NCI-H460 (cell line): ENCODE results near the gene TBC1D4. TPM values are rescaled to one million over a fixed set of nuclear protein-coding genes. Genes with fewer than 3 reads are reported as not detected.

ENCODE experiments used
- DNase-seq: peaks from one replicate; pipeline ENCODE4 v3.0.0-alpha.2; 2016; ENCODE audit warnings: low read depth; ENCODE audit errors: extremely low read depth
- total RNA-seq: library from RNA; depleted of rRNA; stranded (reverse); fragments of >200 nt; shearing (Covaris generic); gene quantifications from 2 replicates; pipeline ENCODE4 v1.2.3, GENCODE V29; 2014

Gene TBC1D4
- total RNA-seq, 1 experiment from 2014 or later: 14.0 TPM

DNA sequence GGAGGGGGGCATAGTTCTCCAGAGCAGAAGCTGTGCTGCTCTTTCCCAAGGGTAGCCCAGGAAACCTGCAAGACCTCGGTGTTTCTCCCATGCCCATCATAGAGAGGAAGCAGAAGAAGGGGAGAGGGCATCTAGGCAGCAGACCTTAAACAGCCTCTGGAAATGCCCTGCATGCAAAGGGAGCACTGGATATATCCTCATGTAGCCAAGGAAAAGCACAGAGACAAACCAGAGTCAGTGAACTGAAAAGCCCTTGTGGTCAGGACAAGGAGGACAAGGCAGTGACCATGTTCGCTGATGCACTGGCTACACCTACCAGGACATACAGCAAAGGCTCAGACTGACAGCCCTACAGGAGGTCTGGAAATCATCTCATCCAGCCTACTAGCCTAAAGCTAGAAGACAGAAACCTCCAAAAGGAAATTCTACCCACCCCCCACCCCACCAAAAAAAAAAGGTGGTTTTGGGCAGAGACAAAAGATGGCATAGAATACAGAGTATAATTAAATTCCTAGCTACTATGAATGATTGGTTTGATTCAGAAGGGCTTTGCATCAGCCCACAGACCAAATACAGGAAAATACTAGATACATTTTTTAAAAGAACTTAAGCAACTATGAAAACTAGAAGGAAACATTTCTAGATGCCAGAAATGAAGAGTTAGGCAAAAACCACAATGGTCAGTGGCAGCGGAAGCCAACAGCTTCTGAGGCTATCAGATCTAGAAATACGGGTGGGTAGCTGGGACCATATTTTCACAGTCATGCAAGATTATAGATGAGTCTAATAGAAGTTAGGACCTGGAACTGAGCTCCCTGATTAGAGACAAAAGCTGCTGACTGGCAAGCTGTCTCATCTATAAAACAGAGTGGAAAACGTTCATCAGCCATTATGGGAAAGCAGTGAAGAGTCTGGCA is 4.4 kb upstream of the TBC1D4 start:
- DNase-seq: no peak

DNA sequence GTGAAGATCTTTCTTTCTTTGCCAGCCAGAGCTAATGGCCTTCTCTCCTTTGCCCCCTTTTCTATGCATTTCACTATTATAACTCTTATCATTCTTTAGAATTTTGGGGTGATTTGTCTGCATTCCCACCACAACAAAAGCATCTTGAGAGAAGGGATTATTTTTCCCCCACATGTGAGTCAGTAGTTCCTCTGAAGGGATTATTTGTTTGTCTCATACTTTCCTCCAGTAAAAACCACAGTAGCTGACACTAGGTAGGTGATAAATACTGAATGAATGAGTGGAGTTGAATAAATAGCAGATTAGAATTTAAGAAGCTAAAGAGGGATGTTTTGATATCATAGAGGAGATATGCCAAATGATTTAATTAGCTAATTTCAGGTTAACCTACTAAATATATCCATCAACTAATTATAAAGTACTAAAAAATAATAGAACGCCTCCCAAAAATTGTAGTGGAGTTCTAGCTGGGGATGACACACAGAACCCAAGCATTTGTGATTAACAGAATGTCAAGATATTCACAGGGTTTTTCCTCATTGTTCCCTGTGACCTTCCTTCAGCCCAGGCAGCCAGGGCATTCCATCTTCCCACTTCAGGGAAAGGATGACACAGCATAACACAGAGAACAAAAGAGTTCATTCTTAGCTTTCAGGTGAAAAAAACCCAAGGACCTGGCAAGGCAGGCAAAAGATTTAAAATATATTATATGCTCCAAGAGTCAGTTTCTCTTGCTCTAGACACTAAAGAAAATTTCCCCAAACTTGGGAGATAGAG is 3.5 kb upstream of the TBC1D4 start:
- DNase-seq: no peak

DNA sequence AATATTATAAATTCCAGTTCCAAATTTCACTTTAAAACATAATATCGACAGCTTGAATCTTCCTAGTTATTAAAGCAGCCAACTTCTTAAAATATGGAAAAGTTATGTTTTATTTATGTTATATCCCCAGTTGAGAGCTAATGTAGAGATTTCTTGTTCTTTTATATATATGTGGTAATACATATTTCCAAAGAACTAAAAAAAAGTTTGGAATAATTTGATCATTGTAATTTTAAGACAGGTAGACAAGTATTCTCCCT is 781 bp upstream of the TBC1D4 start:
- no peak for DNase-seq

DNA sequence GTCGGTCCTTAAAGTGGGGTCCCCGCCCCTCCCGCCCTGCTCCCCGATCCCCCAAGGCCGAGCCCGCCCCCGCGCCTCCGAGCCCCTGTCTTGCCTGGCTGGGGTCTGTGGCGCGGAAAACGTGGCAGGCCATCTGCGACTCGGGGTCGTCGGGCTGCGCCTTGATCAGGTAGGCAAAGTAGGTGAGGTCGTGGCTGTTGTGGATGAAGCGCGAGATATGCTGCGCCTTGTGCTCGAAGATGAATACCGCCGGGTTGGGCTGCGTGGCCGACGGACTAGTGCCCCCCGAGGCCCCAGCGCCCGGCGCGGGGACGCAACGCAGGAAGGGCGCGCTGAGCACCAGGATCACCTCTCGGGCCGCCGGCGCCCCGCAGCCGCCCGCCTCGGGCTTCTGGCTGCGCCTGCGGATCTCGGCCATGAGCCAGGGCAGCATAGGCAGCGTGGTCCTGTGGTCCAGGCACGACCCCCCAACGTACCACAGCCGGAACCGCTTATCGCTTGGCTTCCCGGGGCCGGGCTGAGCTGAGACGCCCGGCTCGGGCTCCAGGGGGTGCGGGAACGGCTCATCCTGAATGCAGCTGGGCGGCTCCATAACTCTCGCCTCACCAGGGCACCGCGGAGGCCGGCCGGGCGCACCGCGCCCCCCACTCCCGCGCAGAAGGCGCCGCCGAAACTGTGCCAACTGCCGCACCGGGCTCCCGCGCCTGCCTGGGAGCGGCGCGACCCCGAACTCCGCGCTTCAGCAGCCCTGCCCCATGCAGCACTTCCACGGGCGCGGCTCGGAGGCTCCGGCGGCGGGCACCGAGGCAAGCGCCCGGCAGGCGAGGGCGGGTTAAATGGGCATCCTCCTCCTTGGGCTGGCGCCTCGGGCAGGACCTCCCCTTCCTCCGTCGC is 546 bp downstream of the TBC1D4 start:
- DNase-seq: no peak

DNA sequence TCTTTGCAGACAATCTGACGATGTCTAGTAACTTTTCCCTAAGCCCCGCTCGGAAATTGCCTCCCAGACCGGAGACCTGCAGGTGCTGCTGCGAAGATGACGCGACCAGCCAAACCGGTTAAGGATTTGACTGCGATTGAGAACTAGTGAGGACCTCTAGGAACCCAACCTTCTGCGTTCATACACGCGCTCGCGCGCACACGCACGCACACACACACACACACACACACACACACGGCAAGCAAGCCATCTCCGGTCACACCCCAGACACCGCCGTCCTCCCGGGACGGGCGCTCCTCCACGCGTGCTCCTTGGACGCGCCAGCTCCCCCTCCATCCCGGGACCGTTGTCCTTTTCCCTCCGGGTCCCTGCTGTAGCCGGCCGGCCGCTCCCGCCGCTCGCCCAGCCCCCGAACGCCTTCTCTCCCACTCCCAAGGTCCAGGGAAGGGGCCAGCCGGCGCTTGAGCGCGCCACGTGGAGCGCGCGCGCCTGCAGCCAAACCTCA is 1.2 kb downstream of the TBC1D4 start:
- DNase-seq: no peak

DNA sequence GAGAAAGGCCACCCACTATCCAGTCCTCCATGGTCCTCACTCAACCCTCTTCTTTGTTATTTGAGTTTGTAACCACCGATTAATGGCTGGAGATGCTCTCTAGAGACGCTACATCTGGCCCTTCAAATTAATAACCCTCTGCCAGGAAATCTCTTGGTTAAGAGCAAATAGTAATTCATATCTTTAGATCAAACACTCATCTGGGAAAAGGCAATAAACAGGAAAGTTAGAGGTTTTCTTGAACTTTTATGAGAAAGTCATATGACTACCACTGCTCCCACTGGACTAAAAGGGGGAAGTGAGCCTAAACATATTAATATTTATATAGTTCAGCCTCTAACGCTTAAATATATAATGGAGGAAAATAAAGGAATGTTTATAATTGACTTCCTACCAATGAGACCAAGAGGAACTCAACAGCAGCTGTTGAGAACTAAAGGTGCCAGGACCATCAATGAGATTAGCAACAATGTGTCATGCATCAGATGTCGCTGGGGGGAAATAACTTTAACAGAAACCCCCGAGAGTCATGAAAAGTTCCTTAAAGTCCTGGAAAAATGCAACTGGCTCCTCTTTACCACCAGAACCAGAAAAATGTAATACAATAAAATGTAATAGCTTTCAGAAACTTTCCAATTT is 2.7 kb downstream of the TBC1D4 start:
- no peak for DNase-seq

DNA sequence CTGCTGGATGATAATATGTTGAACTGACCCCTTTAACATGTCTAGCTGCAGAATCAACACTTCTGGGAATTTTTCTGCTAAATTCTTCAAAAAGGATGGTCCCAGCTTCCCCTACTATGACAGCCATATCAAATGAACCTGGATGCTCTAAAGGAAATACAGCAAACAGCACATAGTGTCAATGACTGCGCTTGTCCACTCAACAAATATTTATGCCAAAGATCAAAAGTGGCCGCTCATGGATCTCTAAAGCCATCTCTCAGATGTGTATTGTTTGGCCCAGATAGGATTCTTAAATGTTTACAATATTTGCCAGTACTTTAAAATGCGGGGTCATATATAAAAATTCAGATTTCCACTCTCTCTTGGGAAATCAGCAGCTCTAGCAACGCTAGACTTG is 3.3 kb downstream of the TBC1D4 start:
- no peak for DNase-seq

DNA sequence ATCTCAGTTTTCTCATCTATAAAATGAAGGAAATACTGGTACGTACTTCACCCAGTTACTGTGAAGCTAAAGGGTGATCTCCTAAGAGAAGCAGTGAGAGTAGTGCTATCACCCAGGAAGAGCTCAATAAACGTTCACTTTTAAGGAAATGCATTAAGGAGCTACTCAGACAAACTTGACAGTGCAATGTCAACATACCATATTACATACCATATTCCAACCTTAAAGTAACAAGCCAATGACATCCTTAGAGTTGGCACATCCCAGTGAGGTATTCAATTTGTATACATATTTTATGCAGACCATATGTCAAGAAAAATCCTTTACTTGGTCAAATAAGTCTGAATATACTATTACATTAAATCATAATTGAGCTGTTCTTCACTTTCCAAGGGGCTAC is 7.0 kb downstream of the TBC1D4 start:
- no peak for DNase-seq

DNA sequence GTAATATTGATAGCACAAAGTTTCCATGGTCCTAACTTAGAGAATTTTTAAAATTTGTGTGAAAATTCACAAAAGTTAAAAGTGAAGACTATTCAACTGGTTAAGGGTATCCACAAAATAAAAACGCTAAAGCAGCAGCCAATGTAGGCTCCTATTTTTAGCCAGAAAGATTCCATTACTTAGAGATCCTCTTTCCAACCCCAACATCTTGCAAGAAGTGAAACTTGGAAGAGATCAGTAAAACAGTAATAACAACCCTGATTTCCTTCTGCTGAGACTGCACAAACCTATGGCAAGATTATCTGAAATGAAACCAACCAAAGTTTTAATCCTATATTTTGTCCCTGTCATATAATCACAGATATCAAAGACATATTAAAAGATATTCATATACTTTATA is 8.5 kb downstream of the TBC1D4 start:
- DNase-seq: no peak

DNA sequence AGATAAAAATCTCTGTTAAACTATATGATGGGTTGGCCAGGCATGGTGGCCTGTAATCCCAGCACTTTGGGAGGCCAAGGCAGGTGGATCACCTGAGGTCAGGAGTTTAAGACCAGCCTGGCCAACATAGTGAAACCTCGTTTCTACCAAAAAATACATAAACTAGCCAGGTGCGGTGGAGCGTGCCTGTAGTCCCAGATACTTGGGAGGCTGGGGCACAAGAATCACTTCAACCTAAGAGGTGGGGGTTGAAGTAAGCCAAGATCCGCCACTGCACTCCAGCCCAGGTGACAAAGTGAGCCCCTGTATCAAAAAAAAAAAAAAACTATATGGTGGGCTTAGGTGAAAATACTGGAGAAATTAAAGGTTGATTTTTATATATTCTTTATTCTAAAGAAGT is 11.3 kb downstream of the TBC1D4 start:
- DNase-seq: no peak

DNA sequence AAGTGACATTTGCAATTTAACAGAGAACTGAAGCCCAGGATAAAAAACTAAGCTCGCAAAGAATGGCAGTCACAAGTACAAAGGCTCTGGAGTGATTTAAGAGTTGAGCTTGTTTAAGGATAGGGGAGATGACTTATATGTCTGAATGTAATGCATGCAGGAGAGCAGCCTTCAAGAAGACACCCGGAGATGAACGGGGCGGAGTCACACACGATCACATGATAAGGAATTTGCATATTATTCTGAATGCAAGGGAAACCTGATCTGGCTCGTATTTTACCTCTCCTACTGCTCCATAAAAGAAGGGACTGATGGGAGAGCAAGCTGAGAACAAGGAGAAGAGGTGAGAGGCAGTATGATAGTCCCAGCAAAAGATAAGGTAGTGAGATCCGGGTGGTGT is 12.9 kb downstream of the TBC1D4 start:
- no peak for DNase-seq

DNA sequence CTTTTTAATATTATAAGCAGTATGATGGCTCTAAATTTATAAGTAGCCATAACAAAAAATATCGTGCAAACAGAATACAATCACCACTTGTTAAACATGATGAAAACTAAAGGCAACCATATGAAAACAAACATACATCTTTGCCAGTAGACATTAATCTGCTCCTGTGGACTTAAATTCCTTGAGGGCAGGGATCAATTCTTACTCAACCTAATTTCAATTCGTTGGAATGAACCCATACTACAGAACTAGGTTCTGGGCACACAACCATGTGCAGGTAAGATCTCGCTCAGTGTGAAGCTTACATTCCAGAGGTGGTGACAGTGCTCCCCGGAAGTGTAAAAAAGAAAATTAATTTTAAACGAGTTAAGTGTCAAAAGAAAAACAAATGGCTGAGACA is 13.4 kb downstream of the TBC1D4 start:
- DNase-seq: no peak

DNA sequence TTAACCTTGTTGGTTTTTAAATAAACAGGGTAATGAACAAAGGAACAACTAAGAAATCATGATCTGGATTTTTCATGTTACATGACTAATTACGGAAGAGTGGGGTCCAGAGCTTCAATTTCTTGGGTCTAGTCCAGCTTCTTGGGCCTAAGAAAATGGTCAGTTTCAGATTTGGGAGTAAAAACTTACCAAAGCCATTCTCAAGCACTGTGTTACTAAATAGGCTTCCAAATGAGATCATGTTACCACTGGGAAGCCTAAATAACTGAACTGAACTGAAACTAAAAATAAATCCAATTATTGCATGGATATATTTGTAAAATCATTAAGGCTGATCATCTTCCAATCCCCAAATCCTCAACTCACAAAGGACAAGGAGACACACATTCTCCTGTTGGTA is 13.9 kb downstream of the TBC1D4 start:
- no peak for DNase-seq

DNA sequence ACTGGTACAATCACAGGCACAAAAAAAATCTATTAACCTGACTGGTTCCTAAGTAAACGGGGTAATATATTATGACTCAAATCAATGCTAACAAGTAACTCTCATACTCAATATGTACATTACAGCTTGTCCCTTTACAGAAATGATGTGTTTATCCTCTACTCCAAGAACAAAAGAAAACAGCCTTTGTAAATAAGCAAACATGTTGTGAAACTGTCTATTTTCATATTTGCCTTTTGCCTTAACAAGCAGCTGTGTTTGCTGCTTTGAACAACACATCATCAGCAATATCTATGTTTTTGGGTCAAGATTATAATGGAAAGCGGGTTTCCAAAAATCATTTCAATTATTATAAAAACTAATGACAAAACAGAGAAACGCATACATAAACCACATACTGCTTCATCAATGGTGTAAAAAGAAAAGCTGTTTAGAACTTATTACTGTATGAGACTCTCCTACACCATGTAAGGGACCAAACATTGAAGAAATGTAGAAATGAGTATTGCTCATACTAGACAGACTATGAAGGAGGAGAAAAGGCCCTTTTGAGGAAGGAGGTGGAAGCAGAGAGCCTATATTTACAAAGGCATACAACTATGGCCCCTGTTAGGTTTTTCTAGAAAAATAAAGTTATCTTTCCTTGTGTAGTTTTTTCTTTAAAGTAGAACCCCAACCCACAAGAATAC is 14.8 kb downstream of the TBC1D4 start:
- no peak for DNase-seq

DNA sequence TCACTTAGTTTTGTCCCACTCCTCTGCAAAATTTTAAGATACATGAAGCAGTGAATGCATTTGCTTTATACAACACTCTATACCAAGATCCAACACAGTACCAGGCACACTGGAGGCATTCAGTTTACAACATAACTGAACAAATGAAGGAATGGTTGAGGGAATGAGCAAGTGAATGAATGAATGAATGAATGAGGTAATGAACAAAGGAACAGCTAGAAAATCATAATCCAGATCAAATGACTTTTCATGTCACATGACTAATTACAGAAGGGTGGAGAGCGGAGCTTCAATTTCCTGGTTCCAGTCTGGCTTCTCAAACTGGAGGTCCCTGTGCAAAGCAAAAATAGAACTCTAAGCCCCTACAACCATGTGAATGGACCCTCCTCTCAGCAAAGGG is 16.7 kb downstream of the TBC1D4 start:
- DNase-seq: no peak

DNA sequence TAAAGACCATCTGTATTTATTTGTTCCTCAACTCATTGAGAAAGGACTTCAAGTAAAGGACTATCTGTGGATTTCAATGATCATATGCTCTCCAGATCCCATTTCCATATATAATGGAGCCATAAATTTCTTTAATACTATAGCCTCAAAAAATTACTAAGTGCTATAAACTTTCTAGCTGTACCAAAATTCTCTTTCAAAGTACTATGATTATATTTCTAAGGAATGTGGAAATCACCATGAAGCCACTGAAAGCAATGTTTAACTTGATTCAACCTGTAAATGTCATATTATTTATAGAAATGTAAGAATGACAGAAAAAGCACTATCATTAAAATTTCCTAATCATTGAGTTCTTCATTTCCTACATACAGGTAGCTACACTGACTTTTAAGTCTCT is 20.7 kb downstream of the TBC1D4 start:
- DNase-seq: no peak

DNA sequence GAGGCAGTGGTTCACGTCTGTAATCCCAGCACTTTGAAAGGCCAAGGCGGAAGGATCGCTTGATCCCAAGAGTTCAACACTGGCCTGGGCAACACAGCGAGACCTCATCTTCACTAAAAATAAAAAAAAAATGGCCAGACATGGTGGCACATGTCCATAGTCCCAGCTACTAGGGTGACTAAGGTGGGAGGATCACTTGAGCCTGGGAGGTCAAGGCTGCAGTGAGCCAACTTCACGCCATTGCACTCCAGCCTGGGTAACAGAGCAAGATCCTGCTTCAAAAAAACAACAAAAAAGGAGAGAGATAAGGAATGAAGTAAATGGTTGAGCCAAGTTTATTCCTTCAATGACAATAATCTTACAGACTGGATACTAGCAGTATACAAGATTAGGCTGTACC is 21.3 kb downstream of the TBC1D4 start:
- no peak for DNase-seq

DNA sequence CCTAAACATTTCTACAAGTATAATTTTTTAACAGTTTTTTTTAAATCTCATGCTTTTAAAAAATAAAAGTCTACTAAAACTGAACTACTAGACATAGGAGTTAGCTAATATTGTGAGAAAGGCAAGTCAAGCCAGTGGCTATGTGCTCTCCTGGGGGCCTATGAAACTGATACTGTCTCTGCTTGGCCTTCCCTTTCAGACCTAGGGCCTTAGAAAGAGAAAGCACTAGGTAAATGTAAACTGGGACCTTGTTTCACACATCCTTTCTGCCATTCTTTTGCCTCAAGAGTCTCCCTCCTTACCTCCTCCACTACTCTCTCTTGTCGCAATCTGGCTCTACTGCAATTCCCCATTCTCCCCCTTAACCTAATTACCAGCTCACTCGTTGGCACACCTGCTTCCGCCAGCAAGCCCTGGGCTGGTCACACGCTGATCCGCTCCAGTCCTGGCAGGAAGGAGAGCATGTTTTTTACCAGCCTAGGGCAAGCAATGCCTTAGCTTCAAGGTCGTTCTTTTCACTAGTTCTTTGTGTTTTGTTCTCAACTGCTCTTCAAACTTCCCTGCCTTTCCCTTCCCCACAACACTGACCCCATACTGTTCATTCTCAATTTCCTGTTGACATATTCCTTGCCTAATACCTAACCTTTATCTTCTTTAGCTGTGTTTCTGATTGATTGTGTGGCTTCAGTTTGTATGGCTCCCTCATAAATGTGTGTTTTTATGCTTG is 23.1 kb downstream of the TBC1D4 start:
- no peak for DNase-seq

DNA sequence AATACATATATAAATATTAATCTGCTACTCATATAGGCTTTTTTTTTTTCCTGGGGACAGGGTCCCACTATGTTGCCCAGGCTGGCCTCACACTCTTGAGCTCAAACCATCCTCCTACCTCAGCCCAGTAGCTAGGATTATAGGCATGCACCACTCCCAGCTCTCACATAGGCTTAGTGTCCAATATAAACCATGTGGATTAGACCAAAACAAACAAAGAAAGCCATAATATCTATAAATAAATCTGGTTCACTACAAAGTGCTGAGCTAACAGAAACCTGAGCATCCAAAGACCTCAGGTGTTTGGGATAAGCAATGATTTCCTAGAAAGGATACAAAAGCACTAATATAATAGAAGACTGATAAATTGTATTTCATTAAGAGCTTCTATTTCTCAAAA is 26.0 kb downstream of the TBC1D4 start:
- DNase-seq: no peak
